ENCODE measurements around the gene CABP5. TPM values are rescaled to one million over a fixed set of nuclear protein-coding genes. Genes with fewer than 3 reads are reported as not detected.
A peak's percentile ranks its signal among the peaks of the same experiment; 100 is the strongest.

Gene CABP5
- total and polyA plus RNA-seq, 3 donors from 2014 or later = 0.43 TPM; not detected in 2

DNA sequence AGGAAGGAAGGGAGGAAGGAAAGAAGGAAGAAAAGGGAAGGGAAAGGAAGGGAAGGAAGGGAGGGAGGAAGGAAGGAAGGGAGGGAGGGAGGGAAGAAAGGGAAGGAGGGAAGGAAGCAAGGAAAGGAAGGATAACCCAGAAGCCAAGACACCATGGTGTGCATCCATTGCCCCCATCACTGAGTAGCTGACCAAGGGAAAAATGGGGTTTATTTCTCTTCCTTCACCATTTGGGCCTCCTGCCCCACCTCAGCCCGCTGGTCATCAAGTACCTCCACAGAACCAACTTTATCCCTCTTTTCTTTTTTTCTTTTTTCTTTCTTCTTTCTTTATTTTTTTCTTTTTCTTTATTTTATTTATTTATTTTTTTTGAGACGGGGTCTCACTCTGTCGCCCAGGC is 20.4 kb downstream of the CABP5 start:
- Histone ChIP-seq H3K4me1 (no peaks in the 10 kb centered on the region), H3K9me3 (no peaks in the 10 kb centered on the region), H3K27me3 (no peaks in the 10 kb centered on the region), H3K4me3 (no peak overlapping the region), H3K36me3 (ENCODE audit: low read depth, missing control alignments) (no peaks in the 10 kb centered on the region), H3K27ac (no peak overlapping the region)
- intact Hi-C loops (cut with DNase I; ENCODE audit: low total_unique reads) = no loop called here
- no peak for DNase-seq
- WGBS, 2 donors = 87 to 92% methylated on average over 3 of the region's 3 CpGs
- TF ChIP-seq, protein P1, sequence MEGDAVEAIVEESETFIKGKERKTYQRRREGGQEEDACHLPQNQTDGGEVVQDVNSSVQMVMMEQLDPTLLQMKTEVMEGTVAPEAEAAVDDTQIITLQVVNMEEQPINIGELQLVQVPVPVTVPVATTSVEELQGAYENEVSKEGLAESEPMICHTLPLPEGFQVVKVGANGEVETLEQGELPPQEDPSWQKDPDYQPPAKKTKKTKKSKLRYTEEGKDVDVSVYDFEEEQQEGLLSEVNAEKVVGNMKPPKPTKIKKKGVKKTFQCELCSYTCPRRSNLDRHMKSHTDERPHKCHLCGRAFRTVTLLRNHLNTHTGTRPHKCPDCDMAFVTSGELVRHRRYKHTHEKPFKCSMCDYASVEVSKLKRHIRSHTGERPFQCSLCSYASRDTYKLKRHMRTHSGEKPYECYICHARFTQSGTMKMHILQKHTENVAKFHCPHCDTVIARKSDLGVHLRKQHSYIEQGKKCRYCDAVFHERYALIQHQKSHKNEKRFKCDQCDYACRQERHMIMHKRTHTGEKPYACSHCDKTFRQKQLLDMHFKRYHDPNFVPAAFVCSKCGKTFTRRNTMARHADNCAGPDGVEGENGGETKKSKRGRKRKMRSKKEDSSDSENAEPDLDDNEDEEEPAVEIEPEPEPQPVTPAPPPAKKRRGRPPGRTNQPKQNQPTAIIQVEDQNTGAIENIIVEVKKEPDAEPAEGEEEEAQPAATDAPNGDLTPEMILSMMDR (IDR thresholded peaks at IDR 0.05) = no peak
- no peak for TF ChIP-seq POLR2A (IDR thresholded peaks at IDR 0.05)

DNA sequence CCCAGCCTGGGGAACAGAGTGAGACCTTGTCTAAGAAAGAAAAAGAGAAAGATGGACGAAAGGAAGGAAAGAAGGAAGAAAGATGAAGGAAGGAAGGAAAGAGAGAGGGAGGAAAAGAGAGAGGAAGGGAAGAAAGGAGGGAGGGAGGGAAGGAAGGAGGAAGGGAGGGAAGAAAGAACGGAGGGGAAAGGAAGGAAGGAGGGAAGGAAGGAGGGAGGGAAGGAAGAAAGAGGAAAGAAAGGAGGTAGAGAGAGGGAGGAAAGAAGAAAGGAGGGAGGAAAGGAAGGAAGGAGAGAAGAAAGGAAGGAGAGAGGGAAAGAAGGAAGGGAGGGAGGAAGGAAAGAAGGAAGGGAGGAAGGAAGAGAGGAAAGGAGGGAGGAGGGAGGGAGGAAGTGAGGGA is 20.9 kb downstream of the CABP5 start:
- H3K9me3 ChIP-seq = no peaks in the 10 kb centered on the region

DNA sequence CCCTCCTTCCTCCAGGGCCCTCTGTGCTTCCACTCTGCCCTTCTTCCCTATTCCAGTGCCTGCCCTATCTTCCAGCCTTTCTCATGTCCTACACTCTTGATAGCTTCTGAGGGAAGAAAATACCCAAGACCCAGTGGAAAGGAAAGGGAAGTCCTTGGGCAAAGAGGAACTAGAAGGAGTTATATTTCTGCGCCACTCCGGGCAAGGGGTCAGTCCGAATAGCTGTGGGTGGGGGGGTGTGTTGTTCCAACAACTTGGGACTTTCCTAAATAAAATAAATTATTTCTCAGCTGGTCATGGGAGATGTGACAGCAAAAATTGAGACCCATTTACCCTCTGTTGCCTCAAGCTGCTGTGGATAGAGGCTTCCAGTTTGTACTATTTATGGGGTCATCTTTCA is 23.2 kb downstream of the CABP5 start:
- Histone ChIP-seq H3K36me3 (ENCODE audit: low read depth, missing control alignments) (no peaks in the 10 kb centered on the region), H3K9me3 (no peaks in the 10 kb centered on the region), H3K27me3 (no peaks in the 10 kb centered on the region), H3K4me3 (no peak overlapping the region), H3K4me1 (no peaks in the 10 kb centered on the region), H3K27ac (no peak overlapping the region)
- TF ChIP-seq, protein P1 (IDR thresholded peaks at IDR 0.05) = no peak
- TF ChIP-seq POLR2A (IDR thresholded peaks at IDR 0.05) = no peak
- WGBS, 2 donors = 72 to 90% methylated on average over 3 of the region's 3 CpGs
- no peak for DNase-seq
- intact Hi-C loops (cut with DNase I; ENCODE audit: low total_unique reads) = no loop called here

More for the DNA sequence above, 20.9 kb downstream of the CABP5 start:
- TF ChIP-seq, protein P1 (IDR thresholded peaks at IDR 0.05) = no peak
- no peak for TF ChIP-seq POLR2A (IDR thresholded peaks at IDR 0.05)
- Histone ChIP-seq H3K27ac (no peak overlapping the region), H3K27me3 (no peaks in the 10 kb centered on the region), H3K4me1 (no peaks in the 10 kb centered on the region), H3K4me3 (no peak overlapping the region), H3K36me3 (ENCODE audit: low read depth, missing control alignments) (no peaks in the 10 kb centered on the region)
- intact Hi-C loops (cut with DNase I; ENCODE audit: low total_unique reads) = no loop called here
- WGBS, 2 donors = 67% methylated on average over 2 of the region's 2 CpGs
- DNase-seq = no peak

- H3K27ac ChIP-seq = no peak overlapping the region
- no peak for DNase-seq
- H3K4me3 ChIP-seq = no peak overlapping the region
- H3K27me3 ChIP-seq = no peaks in the 10 kb centered on the region
- no peaks in the 10 kb centered on the region for H3K9me3 ChIP-seq
- H3K4me1 ChIP-seq = no peaks in the 10 kb centered on the region
- H3K36me3 ChIP-seq (ENCODE audit: low read depth, missing control alignments) = no peaks in the 10 kb centered on the region
- TF ChIP-seq POLR2A (IDR thresholded peaks at IDR 0.05) = no peak
- TF ChIP-seq, protein P1 (IDR thresholded peaks at IDR 0.05) = no peak
- WGBS, 2 donors = 85 to 91% methylated on average over 11 of the region's 11 CpGs
- intact Hi-C loops (cut with DNase I; ENCODE audit: low total_unique reads) = no loop called here
Observed at GRCh38 chr19:48010932-48011758, 32.7 kb downstream of the CABP5 start.

DNA sequence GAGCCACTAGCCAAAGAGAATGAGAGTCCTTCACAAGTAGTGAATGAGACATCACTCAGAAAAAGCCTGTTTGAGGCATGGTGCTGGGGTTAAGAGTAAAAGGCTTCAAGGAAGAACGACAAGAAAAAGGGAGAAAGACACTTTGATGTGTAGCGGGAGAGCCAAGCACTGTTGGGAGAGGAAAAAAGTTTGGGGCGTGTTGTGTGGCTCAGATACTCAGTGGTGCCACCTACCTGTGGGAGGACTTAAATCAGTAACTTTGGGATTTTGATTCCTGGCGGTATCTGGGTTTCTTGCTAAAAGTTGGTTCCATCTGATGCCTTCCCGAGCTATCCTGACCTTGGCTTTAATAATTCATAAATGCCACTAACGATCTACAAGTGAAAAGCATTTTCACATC is 37.1 kb downstream of the CABP5 start:
- no peaks in the 10 kb centered on the region for H3K27me3 ChIP-seq
- TF ChIP-seq POLR2A (IDR thresholded peaks at IDR 0.05) = no peak
- TF ChIP-seq, protein P1 (IDR thresholded peaks at IDR 0.05) = peak in 2 of 3 experiments; percentile 18 to 26
- DNase-seq = peak; percentile 39
- H3K4me3 ChIP-seq = no peak overlapping the region
- H3K4me1 ChIP-seq = no peaks in the 10 kb centered on the region
- 75% methylated on average over 6 of the region's 6 CpGs for WGBS, 2 donors
- H3K9me3 ChIP-seq = no peaks in the 10 kb centered on the region
- no peaks in the 10 kb centered on the region for H3K36me3 ChIP-seq (ENCODE audit: low read depth, missing control alignments)
- intact Hi-C loops (cut with DNase I; ENCODE audit: low total_unique reads) = no loop called here
- no peak overlapping the region for H3K27ac ChIP-seq
